HuH-7 (cell line): ENCODE measurements around the gene ATP2C1.

Experiments
- DNase-seq: peaks from one replicate; pipeline ENCODE4 v3.0.0; 2011; ENCODE audit warnings: low spot score

Gene ATP2C1

GRCh38 chr3:131047582-131047981 is 153.7 kb downstream of the ATP2C1 start:
- DNase-seq, result no peak

GRCh38 chr3:131048030-131048429 is 154.1 kb downstream of the ATP2C1 start:
- no peak for DNase-seq

- no peak for DNase-seq
Measured at GRCh38 chr3:131050001-131050400, 156.1 kb downstream of the ATP2C1 start.

- DNase-seq, result no peak
Measured at GRCh38 chr3:131053043-131053859, 159.4 kb downstream of the ATP2C1 start.
